Measurements from ENCODE around the gene PAPOLA. TPM values are rescaled to one million over a fixed set of nuclear protein-coding genes. Genes with fewer than 3 reads are reported as not detected.

Gene PAPOLA
- total RNA-seq, 1 donor from 2014 or later: 191 TPM

DNA sequence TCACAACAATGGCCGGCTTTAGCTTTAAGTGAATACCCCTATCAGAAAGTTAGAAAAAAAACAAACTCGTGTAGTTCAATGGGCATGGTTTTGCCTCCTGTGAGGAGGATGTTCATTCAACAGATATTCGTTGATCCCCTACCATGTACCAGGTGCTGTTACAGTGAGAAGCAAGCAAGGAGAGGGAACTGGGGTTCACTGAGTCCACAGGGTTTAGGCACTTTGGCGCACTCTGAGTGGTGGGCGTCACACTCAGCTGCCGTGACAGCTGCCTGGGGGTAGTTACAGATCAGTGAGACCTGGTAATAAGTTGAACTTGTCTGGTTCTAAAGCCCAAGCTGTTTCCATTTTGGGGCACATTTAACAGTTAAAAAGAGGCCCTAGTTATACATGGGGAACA, 74.2 kb downstream of the PAPOLA start:
- no peak for DNase-seq (ENCODE audit: low spot score)
- Mint-ChIP-seq H3K4me1 (ENCODE audit: low read depth) (peaks cover 5% of the 10 kb centered on the region), H3K27me3 (ENCODE audit: insufficient read depth) (no peaks in the 10 kb centered on the region), H3K4me3 (no peak overlapping the region), H3K36me3 (ENCODE audit: low read depth) (peaks cover 9% of the 10 kb centered on the region), H3K9me3 (no peaks in the 10 kb centered on the region), H3K27ac (no peak overlapping the region)
- intact Hi-C loops (cut with micrococcal nuclease): no loop called here

DNA sequence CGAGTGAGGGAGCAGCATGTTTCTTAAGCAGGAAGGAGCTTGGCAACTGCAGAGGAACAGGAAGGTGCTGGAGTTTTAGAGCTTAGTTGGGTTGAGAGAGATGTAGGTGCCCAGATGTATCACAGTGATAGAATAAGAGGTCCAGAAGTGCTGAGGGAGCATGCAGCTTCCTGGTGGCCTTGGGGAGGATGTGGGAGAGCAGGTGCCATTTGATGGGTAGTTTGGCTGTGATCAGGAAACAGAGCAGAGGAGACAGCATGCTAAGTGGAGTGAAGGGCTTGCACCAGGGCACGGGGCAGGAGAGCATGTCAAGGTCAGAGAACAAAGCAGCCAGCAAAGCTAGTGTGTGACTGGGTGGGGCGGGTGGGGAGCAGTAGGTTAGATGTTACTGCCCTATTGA, 74.8 kb downstream of the PAPOLA start:
- intact Hi-C loops (cut with micrococcal nuclease): no loop called here
- no peaks in the 10 kb centered on the region for H3K27me3 Mint-ChIP-seq (ENCODE audit: insufficient read depth)
- no peaks in the 10 kb centered on the region for H3K9me3 Mint-ChIP-seq
- no peak overlapping the region for H3K27ac Mint-ChIP-seq
- DNase-seq (ENCODE audit: low spot score): no peak
- no peak overlapping the region for H3K4me3 Mint-ChIP-seq
- H3K36me3 Mint-ChIP-seq (ENCODE audit: low read depth): peaks cover 9% of the 10 kb centered on the region
- peaks cover 5% of the 10 kb centered on the region for H3K4me1 Mint-ChIP-seq (ENCODE audit: low read depth)

DNA sequence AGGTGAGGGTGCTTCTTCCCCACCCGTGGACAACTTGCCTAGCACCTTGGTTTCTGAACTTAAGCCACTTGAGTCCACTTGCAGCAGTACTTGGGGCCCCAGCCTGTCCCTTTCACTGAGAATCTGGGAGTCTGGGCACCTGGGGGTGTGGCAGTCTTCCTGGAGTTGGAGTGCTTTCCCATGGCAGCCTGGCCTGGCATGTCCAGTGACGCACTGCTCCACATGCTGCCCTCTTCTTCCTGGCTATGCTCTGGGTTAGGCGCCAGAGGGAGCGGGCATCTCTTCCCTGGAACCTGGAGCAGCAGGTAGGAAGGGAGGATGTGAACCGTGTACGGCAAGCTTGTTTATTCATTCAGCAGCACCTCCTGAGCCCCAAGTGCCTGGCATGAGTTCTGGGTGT, 76.4 kb downstream of the PAPOLA start:
- H3K4me3 Mint-ChIP-seq: no peak overlapping the region
- no peak overlapping the region for H3K27ac Mint-ChIP-seq
- peaks cover 3% of the 10 kb centered on the region for H3K27me3 Mint-ChIP-seq (ENCODE audit: insufficient read depth)
- no peaks in the 10 kb centered on the region for H3K9me3 Mint-ChIP-seq
- H3K4me1 Mint-ChIP-seq (ENCODE audit: low read depth): peaks cover 5% of the 10 kb centered on the region
- no peaks in the 10 kb centered on the region for H3K36me3 Mint-ChIP-seq (ENCODE audit: low read depth)
- no peak for DNase-seq (ENCODE audit: low spot score)
- intact Hi-C loops (cut with micrococcal nuclease): no loop called here

DNA sequence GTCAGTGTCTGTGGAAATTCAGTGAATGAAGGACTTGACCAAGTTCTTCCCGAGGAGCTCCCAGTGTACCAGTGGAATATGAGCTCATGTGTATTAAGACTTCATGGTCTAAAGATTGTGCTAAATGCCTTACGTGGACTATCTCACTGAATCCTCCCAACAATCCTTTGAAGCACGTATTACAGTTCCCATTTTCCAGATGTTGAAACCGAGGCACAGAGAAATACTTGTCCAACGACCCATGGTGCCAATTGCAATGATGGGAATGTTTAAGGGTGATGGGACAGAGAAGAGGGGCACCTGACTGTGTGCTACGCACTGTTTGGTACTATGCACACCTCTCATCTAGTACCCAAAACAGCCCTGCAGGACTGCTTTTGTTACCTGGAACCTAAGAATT, 77.2 kb downstream of the PAPOLA start:
- H3K4me3 Mint-ChIP-seq: no peak overlapping the region
- no peaks in the 10 kb centered on the region for H3K9me3 Mint-ChIP-seq
- H3K27ac Mint-ChIP-seq: no peak overlapping the region
- H3K36me3 Mint-ChIP-seq (ENCODE audit: low read depth): no peaks in the 10 kb centered on the region
- DNase-seq (ENCODE audit: low spot score): no peak
- peaks cover 5% of the 10 kb centered on the region for H3K4me1 Mint-ChIP-seq (ENCODE audit: low read depth)
- peaks cover 6% of the 10 kb centered on the region for H3K27me3 Mint-ChIP-seq (ENCODE audit: insufficient read depth)
- intact Hi-C loops (cut with micrococcal nuclease): no loop called here

DNA sequence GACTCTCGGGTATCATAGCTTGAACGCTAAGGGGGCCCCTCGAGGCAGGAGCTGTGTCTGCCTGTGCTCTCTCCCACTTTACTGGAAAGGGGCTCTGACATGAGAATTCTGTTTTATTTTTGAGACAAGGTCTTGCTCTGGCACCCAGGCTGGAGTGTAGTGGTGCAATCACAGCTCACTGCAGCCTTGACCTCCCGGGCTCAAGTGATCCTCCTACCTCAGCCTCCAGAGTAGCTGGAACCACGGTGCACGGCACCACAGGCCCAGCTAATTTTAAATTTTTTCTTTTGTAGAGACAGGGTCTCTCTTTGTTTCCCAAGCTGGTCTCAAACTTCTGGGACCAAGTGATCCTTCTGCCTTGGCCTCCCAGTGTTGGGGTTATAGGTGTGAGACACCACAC, 77.7 kb downstream of the PAPOLA start:
- no peaks in the 10 kb centered on the region for H3K9me3 Mint-ChIP-seq
- no peak overlapping the region for H3K27ac Mint-ChIP-seq
- DNase-seq (ENCODE audit: low spot score): no peak
- no peaks in the 10 kb centered on the region for H3K36me3 Mint-ChIP-seq (ENCODE audit: low read depth)
- no peak overlapping the region for H3K4me3 Mint-ChIP-seq
- peaks cover 5% of the 10 kb centered on the region for H3K4me1 Mint-ChIP-seq (ENCODE audit: low read depth)
- intact Hi-C loops (cut with micrococcal nuclease): no loop called here
- H3K27me3 Mint-ChIP-seq (ENCODE audit: insufficient read depth): peaks cover 10% of the 10 kb centered on the region

DNA sequence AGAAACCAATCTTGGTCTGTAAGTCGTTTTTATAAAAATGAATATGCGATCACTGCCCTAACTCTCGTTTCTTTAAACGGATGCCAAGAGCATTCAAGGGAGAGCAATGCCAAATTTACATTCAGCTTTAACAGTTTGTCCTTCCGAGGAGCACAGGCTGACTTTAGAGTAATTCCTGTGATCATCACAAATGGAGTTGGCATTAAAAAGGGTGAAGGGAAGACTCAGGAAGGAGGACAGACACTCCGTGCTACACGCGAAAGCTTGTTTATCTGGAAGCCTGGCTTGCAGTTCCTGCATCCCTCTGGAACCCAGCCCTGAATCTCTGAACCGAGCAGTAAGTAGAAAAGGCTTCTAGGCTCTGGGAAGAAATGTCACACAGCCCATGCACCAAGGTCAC, 78.4 kb downstream of the PAPOLA start:
- intact Hi-C loops (cut with micrococcal nuclease): no loop called here
- H3K9me3 Mint-ChIP-seq: no peaks in the 10 kb centered on the region
- no peaks in the 10 kb centered on the region for H3K36me3 Mint-ChIP-seq (ENCODE audit: low read depth)
- H3K4me3 Mint-ChIP-seq: no peak overlapping the region
- peaks cover 10% of the 10 kb centered on the region for H3K27me3 Mint-ChIP-seq (ENCODE audit: insufficient read depth)
- no peak overlapping the region for H3K27ac Mint-ChIP-seq
- no peak for DNase-seq (ENCODE audit: low spot score)
- peaks cover 5% of the 10 kb centered on the region for H3K4me1 Mint-ChIP-seq (ENCODE audit: low read depth)

DNA sequence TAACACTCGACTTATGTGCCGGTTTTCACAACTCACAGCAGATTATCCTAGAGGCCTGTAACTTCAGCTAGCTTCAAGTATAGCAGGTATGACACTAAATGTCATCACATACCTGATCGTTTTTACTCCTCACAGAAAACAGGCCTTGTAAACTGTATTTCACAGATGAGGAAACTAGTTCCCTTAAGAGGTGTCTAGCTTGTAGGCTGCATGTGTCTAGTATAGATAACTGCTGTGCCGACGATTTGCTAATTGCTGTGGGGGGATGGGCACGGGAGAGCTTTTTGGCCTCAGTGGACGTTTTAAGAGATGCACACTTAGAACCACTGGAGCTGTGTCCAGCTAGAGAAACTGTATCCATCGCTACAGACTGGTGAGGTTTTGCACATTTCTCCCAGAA, 78.8 kb downstream of the PAPOLA start:
- H3K36me3 Mint-ChIP-seq (ENCODE audit: low read depth): no peaks in the 10 kb centered on the region
- intact Hi-C loops (cut with micrococcal nuclease): no loop called here
- H3K4me3 Mint-ChIP-seq: no peak overlapping the region
- H3K9me3 Mint-ChIP-seq: no peaks in the 10 kb centered on the region
- peaks cover 10% of the 10 kb centered on the region for H3K27me3 Mint-ChIP-seq (ENCODE audit: insufficient read depth)
- peaks cover 5% of the 10 kb centered on the region for H3K4me1 Mint-ChIP-seq (ENCODE audit: low read depth)
- DNase-seq (ENCODE audit: low spot score): no peak
- H3K27ac Mint-ChIP-seq: no peak overlapping the region

DNA sequence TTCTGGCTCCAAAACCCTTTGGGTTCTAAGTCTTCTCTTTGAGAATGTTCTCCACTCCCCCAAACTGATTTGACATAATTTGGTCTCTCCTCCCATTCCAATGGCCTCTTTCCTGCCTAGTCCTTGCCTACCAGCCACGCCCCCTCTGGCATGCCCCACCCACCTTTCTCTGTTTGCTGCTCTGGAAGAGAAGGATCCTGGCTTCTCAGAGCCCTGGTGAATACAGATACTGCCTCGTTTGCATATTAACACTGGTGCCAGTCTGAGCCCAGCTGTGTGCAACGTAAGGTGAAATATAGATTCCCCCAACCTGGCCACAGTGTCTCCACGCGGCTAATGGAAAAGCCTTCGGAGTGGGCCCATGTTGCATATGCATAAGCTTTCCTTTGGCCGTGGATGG, 79.7 kb downstream of the PAPOLA start:
- intact Hi-C loops (cut with micrococcal nuclease): no loop called here
- no peak for DNase-seq (ENCODE audit: low spot score)
- Mint-ChIP-seq H3K9me3 (no peaks in the 10 kb centered on the region), H3K36me3 (ENCODE audit: low read depth) (no peaks in the 10 kb centered on the region), H3K4me3 (no peak overlapping the region), H3K27ac (no peak overlapping the region), H3K4me1 (ENCODE audit: low read depth) (peaks cover 2% of the 10 kb centered on the region), H3K27me3 (ENCODE audit: insufficient read depth) (peaks cover 10% of the 10 kb centered on the region)

DNA sequence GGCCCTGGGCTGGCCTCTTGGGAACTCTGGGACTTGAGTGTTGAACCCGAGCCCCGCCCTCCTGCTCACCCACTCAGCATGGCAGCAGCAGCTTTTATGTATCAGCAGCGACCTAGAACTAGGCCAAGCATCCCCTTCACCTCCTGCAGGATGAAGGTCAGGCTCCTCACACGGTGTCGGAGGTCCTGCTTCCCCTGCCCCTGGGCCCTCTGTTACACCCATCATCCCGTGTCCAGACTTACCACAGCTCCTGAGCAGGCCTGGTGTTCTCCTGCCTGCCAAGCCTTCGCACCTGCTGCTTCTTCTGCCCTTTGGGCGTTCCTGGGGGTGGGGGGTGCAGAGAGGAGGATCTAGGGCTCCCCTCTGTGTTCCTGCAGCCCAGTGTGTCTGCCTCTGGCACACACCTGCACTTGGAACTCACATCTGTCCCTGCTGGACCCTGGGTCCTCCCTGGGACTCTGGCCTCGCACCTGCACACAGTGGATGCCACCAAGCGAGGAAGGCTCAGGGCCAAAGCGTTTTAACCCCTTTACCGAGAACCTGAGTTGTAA, 80.3 kb downstream of the PAPOLA start:
- Mint-ChIP-seq H3K4me3 (no peak overlapping the region), H3K36me3 (ENCODE audit: low read depth) (no peaks in the 10 kb centered on the region), H3K27me3 (ENCODE audit: insufficient read depth) (peaks cover 10% of the 10 kb centered on the region), H3K27ac (no peak overlapping the region), H3K4me1 (ENCODE audit: low read depth) (no peaks in the 10 kb centered on the region), H3K9me3 (no peaks in the 10 kb centered on the region)
- DNase-seq (ENCODE audit: low spot score): no peak
- intact Hi-C loops (cut with micrococcal nuclease): no loop called here

DNA sequence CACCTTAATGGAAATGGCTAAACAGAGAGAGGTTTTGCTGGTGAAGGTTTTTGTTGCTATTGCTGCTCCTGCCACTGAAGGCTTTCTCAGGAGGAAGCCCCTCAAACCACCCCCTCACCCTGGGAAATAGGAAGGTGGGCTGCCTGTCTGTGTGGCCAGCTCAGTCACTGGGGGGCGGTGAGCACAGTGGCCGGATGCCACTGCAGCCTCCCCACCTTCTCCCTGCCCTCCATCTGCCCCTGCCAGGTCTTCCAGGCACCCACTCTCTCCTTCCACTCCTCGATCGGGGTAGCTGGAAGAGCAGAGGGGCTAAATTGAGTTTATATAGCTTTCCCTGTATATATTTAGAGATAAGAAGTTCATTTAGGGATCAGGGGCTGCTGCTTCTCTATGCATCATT, 80.8 kb downstream of the PAPOLA start:
- Mint-ChIP-seq H3K27me3 (ENCODE audit: insufficient read depth) (peaks cover 14% of the 10 kb centered on the region), H3K4me1 (ENCODE audit: low read depth) (no peaks in the 10 kb centered on the region), H3K36me3 (ENCODE audit: low read depth) (no peaks in the 10 kb centered on the region), H3K4me3 (no peak overlapping the region), H3K9me3 (no peaks in the 10 kb centered on the region), H3K27ac (no peak overlapping the region)
- intact Hi-C loops (cut with micrococcal nuclease): no loop called here
- no peak for DNase-seq (ENCODE audit: low spot score)

DNA sequence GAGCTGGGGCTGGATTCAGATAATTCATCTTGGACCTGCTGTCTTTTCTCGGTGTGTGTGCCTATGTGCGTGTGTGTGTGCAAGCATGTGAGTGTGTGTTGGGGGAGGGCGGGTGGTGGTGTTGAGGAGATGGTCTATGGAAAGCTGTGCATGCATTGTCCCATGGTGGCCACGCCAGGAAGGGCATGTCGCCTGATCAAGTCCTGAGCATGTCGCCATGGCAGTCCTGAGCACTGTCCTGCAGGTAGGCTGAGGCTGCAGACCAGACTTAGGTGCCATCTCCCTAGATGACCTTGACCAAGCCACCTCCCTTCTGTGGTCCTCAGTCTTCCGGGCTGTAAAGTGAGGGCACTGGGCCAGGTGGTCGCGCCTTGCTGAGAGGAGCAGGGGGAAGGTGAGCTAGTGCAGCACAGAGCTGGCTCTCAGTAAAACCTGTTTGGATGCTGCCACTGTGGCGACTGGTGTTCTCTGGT, 81.4 kb downstream of the PAPOLA start:
- Mint-ChIP-seq H3K36me3 (ENCODE audit: low read depth) (no peaks in the 10 kb centered on the region), H3K9me3 (no peaks in the 10 kb centered on the region), H3K4me1 (ENCODE audit: low read depth) (no peaks in the 10 kb centered on the region), H3K4me3 (no peak overlapping the region), H3K27ac (no peak overlapping the region), H3K27me3 (ENCODE audit: insufficient read depth) (peaks cover 18% of the 10 kb centered on the region)
- DNase-seq (ENCODE audit: low spot score): no peak
- intact Hi-C loops (cut with micrococcal nuclease): no loop called here

DNA sequence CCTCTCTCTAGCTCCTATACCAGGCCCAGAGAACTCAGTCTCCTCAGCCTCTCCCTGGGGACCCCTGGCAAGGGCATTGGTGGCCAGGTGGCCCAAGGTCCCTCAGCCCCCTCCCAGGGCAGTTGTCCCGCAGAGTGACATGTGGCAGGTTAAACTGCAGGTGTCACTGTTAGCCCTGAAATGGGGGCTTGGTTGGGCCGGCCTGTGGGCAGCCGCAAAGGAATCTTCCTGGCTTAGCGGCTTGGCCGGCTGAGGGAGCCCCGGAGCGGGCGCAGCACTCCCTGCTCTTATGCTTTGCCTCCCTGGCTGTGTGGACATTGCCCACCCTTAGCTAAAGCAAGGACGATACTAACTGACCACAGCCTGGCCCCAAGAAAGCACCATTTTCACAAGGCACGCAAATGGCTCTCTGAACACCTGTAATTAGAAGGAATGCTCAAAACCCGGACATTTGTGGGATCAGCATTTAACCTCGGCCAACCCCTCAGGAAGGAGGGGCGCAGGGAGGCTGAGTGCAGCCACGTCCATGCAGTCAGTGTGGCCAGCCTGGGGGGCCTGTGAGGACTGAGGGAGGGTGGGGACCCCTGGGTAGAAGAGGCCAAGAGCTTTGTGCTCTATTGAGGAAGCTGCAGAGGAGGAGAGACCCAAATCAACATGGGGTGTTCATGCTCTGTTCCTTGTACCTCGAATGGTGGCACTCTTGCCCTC, 82.2 kb downstream of the PAPOLA start:
- no peaks in the 10 kb centered on the region for H3K36me3 Mint-ChIP-seq (ENCODE audit: low read depth)
- no peak for DNase-seq (ENCODE audit: low spot score)
- H3K9me3 Mint-ChIP-seq: no peaks in the 10 kb centered on the region
- intact Hi-C loops (cut with micrococcal nuclease): no loop called here
- H3K27ac Mint-ChIP-seq: no peak overlapping the region
- peaks cover 18% of the 10 kb centered on the region for H3K27me3 Mint-ChIP-seq (ENCODE audit: insufficient read depth)
- H3K4me3 Mint-ChIP-seq: no peak overlapping the region
- no peaks in the 10 kb centered on the region for H3K4me1 Mint-ChIP-seq (ENCODE audit: low read depth)

DNA sequence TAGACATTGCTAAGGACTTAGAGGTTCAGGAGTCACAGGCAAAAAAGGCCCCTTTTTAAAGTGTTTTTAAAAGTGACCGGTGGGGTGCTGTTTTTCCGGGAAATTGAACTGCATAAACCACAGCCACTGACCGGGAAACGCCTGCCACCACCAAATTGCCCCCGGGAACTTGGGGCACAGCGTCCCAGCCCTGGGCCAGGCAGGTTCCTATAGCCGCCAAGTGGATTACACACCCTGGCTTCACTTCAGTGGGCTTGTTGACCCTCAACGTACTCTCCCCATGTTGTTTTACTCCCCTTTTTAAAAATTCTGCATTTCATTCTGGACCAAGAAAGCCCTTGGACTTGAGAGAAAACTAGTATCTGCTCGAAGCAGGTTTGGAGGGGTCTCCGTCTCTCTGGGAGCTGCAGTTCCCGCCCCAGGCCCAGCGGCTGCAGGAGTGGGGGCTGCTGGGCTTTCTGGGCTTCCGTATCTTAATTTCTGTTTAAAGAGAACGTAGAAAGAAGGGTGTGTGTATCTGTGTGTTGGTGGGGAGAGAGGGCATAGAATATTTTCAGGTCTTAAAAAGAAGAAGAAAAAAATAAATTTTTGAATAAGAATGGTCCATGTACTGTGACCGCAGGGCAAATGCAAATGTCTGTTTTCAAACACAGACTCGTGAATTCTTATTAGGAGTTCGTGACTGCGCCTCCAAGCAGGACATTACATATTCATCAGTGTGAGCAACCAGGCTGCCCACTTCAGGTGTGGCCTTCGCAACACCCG, 82.9 kb downstream of the PAPOLA start:
- Mint-ChIP-seq H3K27me3 (ENCODE audit: insufficient read depth) (peaks cover 22% of the 10 kb centered on the region), H3K4me1 (ENCODE audit: low read depth) (no peaks in the 10 kb centered on the region), H3K4me3 (no peak overlapping the region), H3K9me3 (no peaks in the 10 kb centered on the region), H3K27ac (no peak overlapping the region), H3K36me3 (ENCODE audit: low read depth) (no peaks in the 10 kb centered on the region)
- DNase-seq (ENCODE audit: low spot score): no peak
- intact Hi-C loops (cut with micrococcal nuclease): no loop called here

Measured in activated T-helper 1 cell treated with anti-CD3 and anti-CD28 coated beads, Interleukin-12 subunit alpha, Interleukin-12 subunit beta, Interleukin-2, Interleukin-4 antibody, amounts not matched to agents 30 ng/mL and 10 ng/mL and 1 ng/mL, durations not matched to agents 14 hours and 24 hours and 36 hours (primary cell).